Measurements from ENCODE around the gene ERICH3.

The ERICH3 gene

GRCh38 chr1:74590288-74590687, 83.3 kb downstream of the ERICH3 start:
- DNase-seq = no peak

GRCh38 chr1:74587888-74588287, 85.7 kb downstream of the ERICH3 start:
- DNase-seq = no peak

- DNase-seq = no peak
Measured at GRCh38 chr1:74586253-74586897, 87.2 kb downstream of the ERICH3 start.

GRCh38 chr1:74584185-74584584, 89.4 kb downstream of the ERICH3 start:
- peak; percentile 45 for DNase-seq

- DNase-seq = no peak
Measured at GRCh38 chr1:74583397-74583796, 90.2 kb downstream of the ERICH3 start.

GRCh38 chr1:74579425-74579824, 94.2 kb downstream of the ERICH3 start:
- DNase-seq = no peak

GRCh38 chr1:74578101-74578500, 95.5 kb downstream of the ERICH3 start:
- DNase-seq = no peak

- no peak for DNase-seq
Measured at GRCh38 chr1:74571891-74572290, 101.7 kb downstream of the ERICH3 start.

- no peak for DNase-seq
Measured at GRCh38 chr1:74571493-74571800, 102.1 kb downstream of the ERICH3 start.

- DNase-seq = no peak
Measured at GRCh38 chr1:74570797-74571492, 102.6 kb downstream of the ERICH3 start.

- DNase-seq = no peak
Measured at GRCh38 chr1:74549932-74550331, 123.7 kb downstream of the ERICH3 start.

- DNase-seq = no peak
Measured at GRCh38 chr1:74548961-74549750, 124.4 kb downstream of the ERICH3 start.

- no peak for DNase-seq
Measured at GRCh38 chr1:74545821-74546220, 127.8 kb downstream of the ERICH3 start.

- peak; percentile 39 for DNase-seq
Measured at GRCh38 chr1:74534241-74534640, 139.4 kb downstream of the ERICH3 start.

- no peak for DNase-seq
Measured at GRCh38 chr1:74531796-74532195, 141.8 kb downstream of the ERICH3 start.

GRCh38 chr1:74530892-74531291, 142.7 kb downstream of the ERICH3 start:
- DNase-seq = no peak

GRCh38 chr1:74528123-74528522, 145.5 kb downstream of the ERICH3 start:
- DNase-seq = no peak

GRCh38 chr1:74526708-74527107, 146.9 kb downstream of the ERICH3 start:
- no peak for DNase-seq

- no peak for DNase-seq
Measured at GRCh38 chr1:74523873-74524480, 149.6 kb downstream of the ERICH3 start.

- DNase-seq = no peak
Measured at GRCh38 chr1:74522148-74522547, 151.4 kb downstream of the ERICH3 start.
